DMS114 treated with DMSO at 0.1 percent for 48 hours (cell line): Measurements from ENCODE around the gene TM4SF18.

Source experiments
- DNase-seq: peaks from one replicate; lab custom pipeline; 2025; ENCODE audit not compliant: unreplicated experiment; lab: John Stamatoyannopoulos, UW

TM4SF18 gene

GRCh38 chr3:149288655-149289054 is 44.8 kb downstream of the TM4SF18 start:
- no peak for DNase-seq

GRCh38 chr3:149284034-149284433 is 49.4 kb downstream of the TM4SF18 start:
- no peak for DNase-seq

- DNase-seq = no peak
Observed at GRCh38 chr3:149283401-149283800, 50.0 kb downstream of the TM4SF18 start.

- no peak for DNase-seq
Observed at GRCh38 chr3:149282836-149283235, 50.6 kb downstream of the TM4SF18 start.

GRCh38 chr3:149282322-149282721 is 51.1 kb downstream of the TM4SF18 start:
- no peak for DNase-seq

- DNase-seq = no peak
Observed at GRCh38 chr3:149280671-149281349, 52.6 kb downstream of the TM4SF18 start.

GRCh38 chr3:149278911-149279310 is 54.5 kb downstream of the TM4SF18 start:
- no peak for DNase-seq

GRCh38 chr3:149277331-149277813 is 56.1 kb downstream of the TM4SF18 start:
- DNase-seq = no peak

- DNase-seq = no peak
Observed at GRCh38 chr3:149276619-149277018, 56.8 kb downstream of the TM4SF18 start.

GRCh38 chr3:149274220-149274619 is 59.2 kb downstream of the TM4SF18 start:
- no peak for DNase-seq

- peak; percentile 83 for DNase-seq
Observed at GRCh38 chr3:149273096-149273751, 60.2 kb downstream of the TM4SF18 start.

GRCh38 chr3:149271669-149272068 is 61.8 kb downstream of the TM4SF18 start:
- DNase-seq = no peak

- DNase-seq = no peak
Observed at GRCh38 chr3:149270180-149270579, 63.3 kb downstream of the TM4SF18 start.

- DNase-seq = no peak
Observed at GRCh38 chr3:149269687-149270086, 63.7 kb downstream of the TM4SF18 start.
